Adrenal gland (tissue), 19 donors: ENCODE data around the gene C20orf144. TPM values are rescaled to one million over a fixed set of nuclear protein-coding genes. Genes with fewer than 3 reads are reported as not detected.

Source experiments
- DNase-seq, 7 donors: peaks; one replicate each; pipeline ENCODE4 v3.0.0-alpha.2; 2019 to 2020
- H3K27ac ChIP-seq, 5 donors: fragments of 200-600 bp; sonication (generic) in 4 of 5; 1 replicate in 3 of 5; 2 replicates in 2 of 5; pipeline versions ENCODE4 v1.5.1 to v1.8.0; 2016 to 2020; ENCODE audit warnings: mild to moderate bottlenecking in 1 of 5
- H3K27me3 ChIP-seq: fragments of 200-600 bp; 2 replicates; pipeline ENCODE4 v1.8.0; 2021
- H3K36me3 ChIP-seq, 2 donors: fragments of 200-600 bp; replicated peaks in 1 of 2; 1 replicate in 1 of 2; 2 replicates in 1 of 2; pipeline versions ENCODE4 v1.5.1 to v1.8.0; 2018 to 2022
- H3K4me1 ChIP-seq, 2 donors: fragments of 200-600 bp; replicated peaks in 1 of 2; 1 replicate in 1 of 2; 2 replicates in 1 of 2; pipeline versions ENCODE4 v1.5.1 to v1.8.0; 2018 to 2021
- H3K4me3 ChIP-seq, 4 donors: fragments of 200-600 bp; sonication (generic) in 3 of 4; one replicate each; pipeline ENCODE4 v1.5.1; 2016 to 2018
- H3K9me3 ChIP-seq, 3 donors: fragments of 200-600 bp; sonication (generic) in 1 of 3; replicated peaks in 1 of 3; 1 replicate in 2 of 3; 2 replicates in 1 of 3; pipeline versions ENCODE4 v1.5.1 to v1.8.0; 2016 to 2021
- POLR2A ChIP-seq, 2 donors: fragments of 450-650 bp; IDR thresholded peaks; one replicate each; pipeline ENCODE4 v1.6.1; 2017; ENCODE audit warnings: antibody characterized with exemption in 2 of 2, mild to moderate bottlenecking in 2 of 2, moderate library complexity in 1 of 2
- WGBS, 4 donors: extraction: QIAGEN DNeasy Blood & Tissue Kit in 2 of 4; methylation state at CpG; one replicate each; pipeline versions ENCODE4 v1.1.5 to v1.1.7; 2013 to 2017; 5-methylcytosine and 5-hydroxymethylcytosine counted together
- intact Hi-C, 2 donors: fragments of 100-400 bp; cut with DNase I; formaldehyde crosslinking; loops; one replicate each; pipeline versions ENCODE4 v1.14.1 to v1.15.0; 2022 to 2023
- long read RNA-seq, 10 donors: library from polyadenylated mRNA in 3 of 10; unstranded in 2 of 10; stranded (forward) in 1 of 10; transcript quantifications; one replicate each; pipeline ENCODE4 v2.0.0 and lab custom pipeline, GENCODE V29; 2021 to 2026
- polyA plus RNA-seq, 3 donors: library from polyadenylated mRNA; stranded (reverse); fragments of 200-250 nt in 2 of 3; fragments of 350-450 nt in 1 of 3; fragmentation: Illumina TruSeq in 1 of 3; extraction: RNeasy Lipid Tissue Mini Kit (QIAGEN cat#74804) in 1 of 3; gene quantifications; one replicate each; pipeline ENCODE4 v1.2.3, GENCODE V29; 2013 to 2014
- total RNA-seq, 9 donors: library from RNA; depleted of rRNA in 4 of 9; stranded (reverse); fragments of >200 nt in 4 of 9; fragments of 120-200 nt in 1 of 9; fragmentation: NEBNext Ultra II Directional in 1 of 9; extraction: Animal tissue kit (Norgen Biotek cat#: 25700) in 1 of 9; gene quantifications; one replicate each; pipeline versions ENCODE4 v1.1.0 to v1.2.4, GENCODE V29; 2013 to 2023
- TF ChIP-seq, protein P1 (sequence below), 6 experiments: fragments of 450-650 bp in 4 of 6; fragments of 200-600 bp in 2 of 6; sonication (generic) in 1 of 6; IDR thresholded peaks; 1 replicate in 5 of 6; 2 replicates in 1 of 6; pipeline versions ENCODE4 v1.5.1 to v1.8.0; 2016 to 2021; ENCODE audit warnings: antibody characterized with exemption in 6 of 6, mild to moderate bottlenecking in 2 of 6, moderate library complexity in 1 of 6
- donor health status: healthy with polysubstance abuse.
- donor health status: Bipolar disorder and iron deficiency.
- donor health status: DM: yes; HTN: yes; CAD: no.
- donor health status: DM: no; HTN: no; CAD: no.
- donor health status: DM: no; HTN: no; CAD: no.
- donor health status: DM: yes; HTN: yes; CAD: no.

C20orf144 gene
- total RNA-seq = under 1 TPM in 3 of 9 donors, not detected in 6; 0.06 to 0.32 (median 0.14) TPM
- polyA plus RNA-seq = under 1 TPM in 2 of 3 donors, not detected in 1; 0.10 to 0.16 TPM
- long read RNA-seq, donor 1 = 0 reads
- long read RNA-seq, donor 2, partial matches to known transcripts = 0 of 2 reads
- long read RNA-seq, donor 2, other reads (novel, unspliced or antisense) = 0 of 2 reads
- long read RNA-seq, donor 3 = 0 reads
- long read RNA-seq, donor 4 = 0 reads
- long read RNA-seq, donor 5 = 0 reads
- long read RNA-seq, donor 6 = 0 reads
- long read RNA-seq, donor 7, partial matches to known transcripts = 20 of 21 reads
- long read RNA-seq, donor 7, other reads (novel, unspliced or antisense) = 0 of 21 reads
- long read RNA-seq, donor 8, partial matches to known transcripts = 40 of 40 reads
- long read RNA-seq, donor 8, other reads (novel, unspliced or antisense) = 0 of 40 reads
- long read RNA-seq, donor 9 = 0 reads
- long read RNA-seq, donor 10, partial matches to known transcripts = 18 of 28 reads
- long read RNA-seq, donor 10, other reads (novel, unspliced or antisense) = 10 of 28 reads

DNA sequence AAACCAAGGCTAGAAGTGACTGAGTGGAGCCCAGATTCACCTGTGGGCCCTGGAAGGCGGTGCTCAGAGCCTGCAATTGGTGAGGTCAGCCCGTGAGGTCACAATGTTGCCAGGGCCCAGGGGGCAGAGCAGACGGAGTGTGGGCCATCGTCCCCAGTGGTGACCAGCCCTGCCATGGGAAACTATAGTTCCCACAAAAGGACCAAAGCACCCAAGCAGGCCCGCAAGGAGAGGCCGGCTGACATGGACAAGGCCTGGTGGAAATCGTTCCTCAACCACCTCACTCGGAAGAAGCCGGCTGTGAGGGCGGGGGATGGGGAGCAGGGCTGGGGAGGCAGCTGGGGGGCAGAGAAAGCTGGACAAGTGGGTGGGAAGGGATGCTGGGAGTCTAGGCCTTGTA lies at the start of gene C20orf144:
TSS of gene C20orf144 (plus strand) at position 156 of the 400 bp plus-strand sequence. CDS start at position 175, 19 bp downstream.
- DNase-seq = peak in 1 of 7 donors; percentile 29
- intact Hi-C loops = loop anchor here in 1 of 2 donors (5.0 kb wide), 1 partner anchor 210 kb away; no protein-coding TSS in a partner anchor
- H3K36me3 ChIP-seq = peaks cover 0 to 31% of the 10 kb centered on the region in 2 donors
- 84 to 96% (median 88%) methylated on average over 8 to 10 of the region's 10 CpGs for WGBS, 4 donors
- peaks cover 16 to 28% of the 10 kb centered on the region in 2 donors for H3K4me1 ChIP-seq
- no peaks in the 10 kb centered on the region for H3K27me3 ChIP-seq
- peak within 1 kb of the TSS in 4 of 5 donors; percentile 37 to 91 (median 78) for H3K27ac ChIP-seq
- TF ChIP-seq, protein P1, sequence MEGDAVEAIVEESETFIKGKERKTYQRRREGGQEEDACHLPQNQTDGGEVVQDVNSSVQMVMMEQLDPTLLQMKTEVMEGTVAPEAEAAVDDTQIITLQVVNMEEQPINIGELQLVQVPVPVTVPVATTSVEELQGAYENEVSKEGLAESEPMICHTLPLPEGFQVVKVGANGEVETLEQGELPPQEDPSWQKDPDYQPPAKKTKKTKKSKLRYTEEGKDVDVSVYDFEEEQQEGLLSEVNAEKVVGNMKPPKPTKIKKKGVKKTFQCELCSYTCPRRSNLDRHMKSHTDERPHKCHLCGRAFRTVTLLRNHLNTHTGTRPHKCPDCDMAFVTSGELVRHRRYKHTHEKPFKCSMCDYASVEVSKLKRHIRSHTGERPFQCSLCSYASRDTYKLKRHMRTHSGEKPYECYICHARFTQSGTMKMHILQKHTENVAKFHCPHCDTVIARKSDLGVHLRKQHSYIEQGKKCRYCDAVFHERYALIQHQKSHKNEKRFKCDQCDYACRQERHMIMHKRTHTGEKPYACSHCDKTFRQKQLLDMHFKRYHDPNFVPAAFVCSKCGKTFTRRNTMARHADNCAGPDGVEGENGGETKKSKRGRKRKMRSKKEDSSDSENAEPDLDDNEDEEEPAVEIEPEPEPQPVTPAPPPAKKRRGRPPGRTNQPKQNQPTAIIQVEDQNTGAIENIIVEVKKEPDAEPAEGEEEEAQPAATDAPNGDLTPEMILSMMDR (IDR thresholded peaks at IDR 0.05) = no peak
- TF ChIP-seq POLR2A (IDR thresholded peaks at IDR 0.05) = no peak
- H3K9me3 ChIP-seq = no peaks in the 10 kb centered on the region
- H3K4me3 ChIP-seq = peak within 1 kb of the TSS; percentile 6 to 75 (median 39)

GRCh38 chr20:33621717-33622400 lies 40.3 kb upstream of the C20orf144 start:
- H3K9me3 ChIP-seq = no peaks in the 10 kb centered on the region
- H3K4me1 ChIP-seq = no peaks in the 10 kb centered on the region
- DNase-seq = no peak
- TF ChIP-seq, protein P1 (IDR thresholded peaks at IDR 0.05) = no peak
- TF ChIP-seq POLR2A (IDR thresholded peaks at IDR 0.05) = no peak
- H3K36me3 ChIP-seq = peaks cover 0 to 17% of the 10 kb centered on the region in 2 donors
- no peak overlapping the region for H3K27ac ChIP-seq
- WGBS, 4 donors = 91 to 95% (median 94%) methylated on average over 4 of the region's 4 CpGs
- H3K4me3 ChIP-seq = no peak overlapping the region
- intact Hi-C loops = no loop called here
- H3K27me3 ChIP-seq = no peaks in the 10 kb centered on the region

DNA sequence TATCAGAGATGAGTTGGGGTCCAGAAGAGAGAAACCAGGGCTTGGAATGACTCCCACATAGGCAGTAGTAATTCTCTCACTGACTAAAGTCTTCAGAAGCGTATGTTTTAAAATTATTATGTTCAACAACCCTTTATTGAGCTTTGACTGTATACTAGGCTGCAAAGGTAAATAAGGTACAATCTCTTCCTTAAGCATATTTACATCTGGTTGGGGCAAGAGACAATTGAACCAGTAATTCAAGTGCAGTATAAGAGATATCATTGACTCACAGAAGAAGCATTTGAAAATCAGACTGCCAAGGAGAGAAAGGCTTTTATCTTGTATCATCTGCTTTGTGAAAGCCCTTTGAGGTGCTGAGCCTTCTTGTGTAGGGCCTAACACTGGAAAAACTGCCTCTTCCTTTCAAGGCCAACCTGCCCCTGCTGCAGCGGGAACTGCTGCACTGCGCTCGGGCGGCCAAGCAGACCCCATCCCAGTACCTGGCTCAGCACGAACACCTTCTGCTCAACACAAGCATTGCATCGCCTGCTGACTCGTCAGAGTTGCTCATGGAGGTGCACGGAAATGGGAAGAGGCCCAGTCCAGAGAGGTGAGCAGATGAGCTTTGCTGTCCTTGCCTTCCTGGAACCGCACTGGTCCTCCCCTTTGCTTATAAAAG lies 39.3 kb upstream of the C20orf144 start:
- Histone ChIP-seq H3K36me3 (peaks cover 0 to 17% of the 10 kb centered on the region in 2 donors), H3K4me1 (no peaks in the 10 kb centered on the region), H3K27ac (no peak overlapping the region), H3K9me3 (no peaks in the 10 kb centered on the region), H3K4me3 (no peak overlapping the region), H3K27me3 (no peaks in the 10 kb centered on the region)
- no peak for TF ChIP-seq POLR2A (IDR thresholded peaks at IDR 0.05)
- TF ChIP-seq, protein P1 (IDR thresholded peaks at IDR 0.05) = no peak
- DNase-seq = no peak
- WGBS, 4 donors = 95 to 98% (median 95%) methylated on average over 9 to 10 of the region's 10 CpGs
- intact Hi-C loops = no loop called here

GRCh38 chr20:33624399-33624798 lies 37.7 kb upstream of the C20orf144 start:
- no peaks in the 10 kb centered on the region for H3K9me3 ChIP-seq
- TF ChIP-seq, protein P1 (IDR thresholded peaks at IDR 0.05) = no peak
- no peak for TF ChIP-seq POLR2A (IDR thresholded peaks at IDR 0.05)
- no peaks in the 10 kb centered on the region for H3K27me3 ChIP-seq
- WGBS, 4 donors = 87 to 95% (median 93%) methylated on average over 3 of the region's 3 CpGs
- H3K4me1 ChIP-seq = no peaks in the 10 kb centered on the region
- H3K4me3 ChIP-seq = no peak overlapping the region
- peaks cover 0 to 27% of the 10 kb centered on the region in 2 donors for H3K36me3 ChIP-seq
- intact Hi-C loops = no loop called here
- no peak for DNase-seq
- H3K27ac ChIP-seq = no peak overlapping the region
